Activated CD8-positive, alpha-beta memory T cell treated with anti-CD3 and anti-CD28 coated beads for 48 hours (primary cell): ENCODE measurements around the gene PRPF39.
"Not testable (repeated sequence)": the region's sequence is repeated elsewhere in the genome, so short reads cannot be mapped to it uniquely, and the experiment has no call there.

ENCODE experiments used
- DNase-seq, 3 experiments: peaks; one replicate each; pipeline ENCODE4 v3.0.0-alpha.2; 2020; ENCODE audit warnings: low read depth in 2 of 3, low spot score in 2 of 3

PRPF39 gene

DNA sequence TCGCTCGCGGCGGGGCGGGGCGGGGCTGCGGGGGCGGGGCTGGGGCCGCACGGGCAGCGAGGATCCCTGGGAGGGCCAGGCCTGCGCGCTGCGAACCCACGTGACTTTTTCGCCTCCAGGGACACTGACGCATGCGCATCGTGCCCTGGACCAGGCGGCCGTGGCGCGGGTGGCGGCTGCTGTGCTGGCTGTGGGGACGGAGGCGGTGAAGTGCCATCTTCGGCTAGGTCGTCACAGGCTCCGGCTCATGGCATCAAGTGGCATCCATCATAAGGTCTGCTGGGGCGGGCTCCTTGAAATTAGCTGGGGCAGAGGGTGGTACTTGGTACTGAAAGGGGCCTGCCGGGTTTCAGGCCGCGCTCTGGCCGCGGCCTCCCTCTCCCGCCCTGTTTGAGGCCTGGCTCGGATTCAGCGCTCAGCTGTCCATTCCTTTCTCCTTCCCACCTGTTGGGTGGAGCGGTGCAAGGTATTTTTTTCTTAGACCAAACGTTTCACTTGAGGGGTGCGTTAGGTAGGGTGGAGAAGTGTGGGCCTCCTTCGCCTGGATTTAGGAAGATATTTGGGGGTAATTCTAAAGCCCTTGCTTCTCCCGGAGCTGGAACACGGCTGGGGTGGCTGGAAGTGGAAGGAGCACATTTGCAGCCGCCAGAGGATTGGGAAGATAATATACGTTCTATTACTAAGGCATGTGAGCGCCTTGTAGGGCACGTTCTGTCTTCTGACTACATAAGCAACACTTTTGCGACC lies at the start of gene PRPF39:
Gene PRPF39, plus strand, starts transcription at position 141 of the 747 bp plus-strand sequence. CDS start 11,124 bp downstream, outside the sequence.
- peak; percentile 92 to 93 (median 93) for DNase-seq

- DNase-seq = no peak
These were observed 49.2 kb upstream of the PRPF39 start for GRCh38 chr14:45034730-45035129.

GRCh38 chr14:45038256-45038655 lies 45.7 kb upstream of the PRPF39 start:
- no peak for DNase-seq

DNA sequence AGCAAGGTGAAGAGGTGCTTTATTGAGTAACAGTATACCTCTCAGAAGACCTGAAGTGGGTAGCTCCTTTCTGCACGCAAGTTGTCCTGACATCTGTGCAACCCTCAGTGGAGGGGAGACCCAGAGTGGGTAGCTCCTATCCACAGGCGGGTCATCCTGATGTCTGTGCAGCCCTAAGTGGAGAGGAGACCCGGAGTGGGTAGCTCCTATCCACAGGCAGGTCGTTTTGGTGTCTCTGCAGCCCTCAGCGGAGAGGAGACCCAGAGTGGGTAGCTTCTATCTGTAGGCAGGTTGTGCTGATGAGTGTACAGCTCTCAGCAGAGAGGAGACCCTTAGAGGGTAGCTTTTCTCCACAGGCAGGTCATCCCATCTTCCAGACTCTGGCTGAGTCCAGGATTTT lies 45.1 kb upstream of the PRPF39 start:
- DNase-seq = no peak

- DNase-seq = no peak
These were observed 44.5 kb upstream of the PRPF39 start for GRCh38 chr14:45039390-45039789.

GRCh38 chr14:45041641-45042040 lies 42.3 kb upstream of the PRPF39 start:
- no peak for DNase-seq

DNA sequence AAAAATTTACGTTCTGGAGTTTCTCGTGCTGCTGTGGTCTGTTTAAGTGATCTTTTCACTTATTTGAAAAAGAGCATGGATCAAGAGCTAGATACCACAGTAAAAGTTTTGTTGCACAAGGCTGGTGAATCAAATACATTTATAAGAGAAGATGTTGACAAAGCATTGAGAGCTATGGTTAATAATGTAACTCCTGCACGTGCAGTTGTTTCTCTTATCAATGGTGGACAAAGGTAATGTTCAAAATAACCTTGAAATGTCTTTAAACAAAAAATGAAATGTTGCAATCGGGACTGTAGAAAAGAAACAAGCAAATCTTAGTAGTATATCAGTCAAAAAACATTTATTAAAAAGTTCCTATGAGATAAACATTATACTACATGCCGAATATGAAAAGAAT lies 39.3 kb upstream of the PRPF39 start:
- DNase-seq = no peak

GRCh38 chr14:45048385-45048784 lies 35.5 kb upstream of the PRPF39 start:
- DNase-seq = no peak

GRCh38 chr14:45051180-45051579 lies 32.7 kb upstream of the PRPF39 start:
- no peak for DNase-seq

- DNase-seq = no peak
These were observed 32.0 kb upstream of the PRPF39 start for GRCh38 chr14:45051896-45052295.

DNA sequence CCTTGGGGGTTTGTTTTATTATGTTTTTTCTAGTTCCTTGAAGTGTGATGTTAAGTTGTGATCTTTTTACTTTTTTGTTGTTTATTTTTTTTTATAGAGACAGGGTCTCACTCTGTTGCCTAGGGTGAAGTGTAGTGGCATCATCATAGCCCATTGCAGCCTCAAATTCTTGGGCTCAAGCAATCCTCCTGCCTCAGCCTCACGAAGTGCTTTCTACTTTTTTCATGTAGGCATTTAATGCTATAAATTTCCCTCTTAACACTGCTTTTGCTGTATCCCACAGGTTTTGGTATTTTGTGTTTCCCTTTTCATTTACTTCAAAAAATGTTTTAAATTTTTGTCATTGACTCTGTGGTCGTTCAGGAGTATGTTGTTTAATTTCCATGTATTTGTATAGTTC lies 26.6 kb upstream of the PRPF39 start:
- DNase-seq = no peak

GRCh38 chr14:45057881-45058364 lies 26.0 kb upstream of the PRPF39 start:
- no peak for DNase-seq

- DNase-seq = no peak
These were observed 23.4 kb upstream of the PRPF39 start for GRCh38 chr14:45060551-45060950.

- no peak for DNase-seq
These were observed 18.4 kb upstream of the PRPF39 start for GRCh38 chr14:45065540-45065939.

DNA sequence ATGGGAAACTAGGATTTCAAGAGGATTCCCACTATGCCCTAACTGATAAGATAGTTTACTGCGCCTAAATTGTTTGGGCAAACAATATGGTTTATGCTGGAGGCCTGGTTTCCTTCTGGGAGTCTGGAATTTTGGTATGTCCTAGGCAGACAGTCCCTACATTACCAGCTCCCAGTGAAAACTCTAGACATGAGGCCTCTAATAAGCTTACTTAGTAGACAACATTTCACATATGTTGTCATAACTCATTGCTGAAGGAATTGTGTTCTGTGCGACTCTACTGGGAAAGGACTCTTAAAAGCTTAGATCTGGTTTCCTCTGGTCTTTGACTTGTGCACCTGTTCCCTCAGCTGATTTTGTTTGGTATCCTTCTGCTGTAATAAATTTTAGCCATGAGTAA lies 18.0 kb upstream of the PRPF39 start:
- no peak for DNase-seq

GRCh38 chr14:45066667-45067066 lies 17.2 kb upstream of the PRPF39 start:
- no peak for DNase-seq

- no peak for DNase-seq
These were observed 15.5 kb upstream of the PRPF39 start for GRCh38 chr14:45068396-45068795.

DNA sequence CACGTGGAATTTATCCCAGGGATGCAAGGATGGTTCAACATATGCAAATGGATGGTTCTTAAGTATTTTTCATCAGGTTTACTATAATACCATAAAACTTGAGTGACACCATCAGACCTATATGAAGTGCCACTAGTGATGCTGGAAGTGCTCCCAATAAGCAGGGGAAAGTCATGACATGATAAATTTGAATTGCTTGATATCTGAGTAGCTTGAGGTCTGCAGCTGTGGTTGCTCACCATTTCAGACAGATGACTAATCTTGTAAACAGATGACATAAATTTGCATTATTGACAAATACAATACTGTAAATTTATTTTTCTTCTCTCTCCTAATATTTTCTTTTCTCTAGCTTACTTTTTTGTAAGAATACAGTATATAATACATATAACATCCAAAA lies 13.7 kb upstream of the PRPF39 start:
- DNase-seq = no peak

GRCh38 chr14:45072126-45072525 lies 11.8 kb upstream of the PRPF39 start:
- DNase-seq = no peak

GRCh38 chr14:45073231-45073879 lies 10.6 kb upstream of the PRPF39 start:
- no peak for DNase-seq

GRCh38 chr14:45078323-45078722 lies 5.6 kb upstream of the PRPF39 start:
- no peak for DNase-seq

GRCh38 chr14:45080416-45080968 lies 3.4 kb upstream of the PRPF39 start:
- not testable (repeated sequence) for DNase-seq
